GM10266 (cell line): Measurements from ENCODE around the gene NCKAP5.

Experiments
- DNase-seq: peaks from one replicate; pipeline ENCODE4 v3.0.0; 2012; ENCODE audit errors: extremely low spot score
- TF ChIP-seq, protein P1 (sequence below): IDR thresholded peaks from 2 replicates; pipeline ENCODE4 v1.5.1; 2012; ENCODE audit warnings: mild to moderate bottlenecking, low read depth; ENCODE audit not compliant: control insufficient read depth, insufficient read depth; ENCODE audit errors: missing control alignments

Gene NCKAP5

GRCh38 chr2:132734961-132735360 is 833.3 kb downstream of the NCKAP5 start:
- DNase-seq = no peak
- TF ChIP-seq, protein P1, sequence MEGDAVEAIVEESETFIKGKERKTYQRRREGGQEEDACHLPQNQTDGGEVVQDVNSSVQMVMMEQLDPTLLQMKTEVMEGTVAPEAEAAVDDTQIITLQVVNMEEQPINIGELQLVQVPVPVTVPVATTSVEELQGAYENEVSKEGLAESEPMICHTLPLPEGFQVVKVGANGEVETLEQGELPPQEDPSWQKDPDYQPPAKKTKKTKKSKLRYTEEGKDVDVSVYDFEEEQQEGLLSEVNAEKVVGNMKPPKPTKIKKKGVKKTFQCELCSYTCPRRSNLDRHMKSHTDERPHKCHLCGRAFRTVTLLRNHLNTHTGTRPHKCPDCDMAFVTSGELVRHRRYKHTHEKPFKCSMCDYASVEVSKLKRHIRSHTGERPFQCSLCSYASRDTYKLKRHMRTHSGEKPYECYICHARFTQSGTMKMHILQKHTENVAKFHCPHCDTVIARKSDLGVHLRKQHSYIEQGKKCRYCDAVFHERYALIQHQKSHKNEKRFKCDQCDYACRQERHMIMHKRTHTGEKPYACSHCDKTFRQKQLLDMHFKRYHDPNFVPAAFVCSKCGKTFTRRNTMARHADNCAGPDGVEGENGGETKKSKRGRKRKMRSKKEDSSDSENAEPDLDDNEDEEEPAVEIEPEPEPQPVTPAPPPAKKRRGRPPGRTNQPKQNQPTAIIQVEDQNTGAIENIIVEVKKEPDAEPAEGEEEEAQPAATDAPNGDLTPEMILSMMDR = no peak

DNA sequence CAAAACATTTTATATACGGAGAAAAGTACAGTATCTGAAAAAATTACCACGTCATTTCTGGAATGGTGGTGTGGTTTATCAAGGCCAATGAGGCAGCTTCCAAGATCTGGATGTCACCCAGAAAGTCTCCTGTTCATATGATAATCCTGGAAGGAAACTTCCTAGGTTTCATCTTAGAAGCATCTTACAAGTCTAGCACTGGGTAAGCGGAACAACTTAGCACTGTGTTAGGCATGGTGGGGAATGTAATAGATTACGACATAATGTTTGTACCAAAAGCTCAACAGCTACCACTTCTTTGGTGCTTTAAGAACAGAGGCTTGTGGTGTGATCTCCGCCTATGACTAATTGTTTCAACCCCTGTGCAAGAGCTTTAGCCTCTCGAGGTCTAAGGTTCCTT is 835.2 kb downstream of the NCKAP5 start:
- TF ChIP-seq, protein P1 = no peak
- no peak for DNase-seq

DNA sequence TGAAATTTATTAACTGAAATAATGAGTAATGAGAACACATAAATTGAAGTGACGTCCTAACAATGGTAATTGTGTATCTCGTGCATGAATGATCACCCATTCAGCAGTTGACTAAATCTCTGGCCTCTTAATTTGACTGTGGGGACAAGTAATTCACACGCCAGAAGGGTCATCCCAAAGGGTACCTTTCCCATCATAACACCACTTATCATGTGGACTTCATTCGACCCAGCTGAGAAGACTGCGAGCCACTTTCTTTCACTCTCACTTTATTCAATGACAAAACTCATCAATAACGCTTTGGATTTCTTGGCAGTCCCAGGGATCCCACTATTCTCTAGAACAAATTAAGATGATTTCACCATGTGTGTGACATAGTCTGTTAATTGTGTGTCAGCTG is 835.6 kb downstream of the NCKAP5 start:
- TF ChIP-seq, protein P1 = no peak
- no peak for DNase-seq

DNA sequence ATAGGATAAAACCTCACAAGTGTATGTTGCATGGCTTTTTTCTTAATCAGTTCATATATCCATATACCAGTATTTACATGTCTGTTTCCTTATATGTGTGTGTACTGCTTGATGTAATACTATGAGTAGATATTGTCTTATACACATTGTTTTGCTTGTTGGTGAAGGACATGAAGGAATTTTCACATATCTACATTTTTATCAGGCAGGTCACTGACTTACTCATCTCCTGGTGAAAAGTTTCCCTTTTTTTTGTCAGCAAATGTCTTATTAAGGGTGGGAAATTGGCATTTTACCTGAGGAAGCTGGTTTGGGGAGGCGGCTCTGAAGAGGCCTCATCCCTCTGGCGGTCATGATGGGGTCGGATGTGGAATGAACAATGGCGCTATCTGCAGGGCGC is 836.8 kb downstream of the NCKAP5 start:
- TF ChIP-seq, protein P1 = no peak
- DNase-seq = no peak

DNA sequence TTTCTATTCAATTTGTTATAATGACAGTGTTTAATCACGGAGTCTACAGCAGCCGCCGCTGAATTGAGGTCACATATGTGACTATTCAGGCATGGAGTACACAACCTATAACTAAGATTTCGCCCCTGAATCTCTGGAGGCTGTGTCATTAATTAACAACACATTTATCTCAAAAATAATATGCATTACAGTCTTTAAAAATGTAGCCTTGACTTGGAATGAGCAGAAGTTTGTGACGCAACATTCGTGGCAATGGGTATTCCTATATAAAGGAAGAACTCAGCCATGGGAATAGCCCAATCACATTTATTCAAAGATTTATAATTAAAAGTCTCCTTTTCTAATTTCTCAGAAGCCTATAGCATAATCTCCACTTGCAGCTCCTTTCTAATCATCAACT is 837.7 kb downstream of the NCKAP5 start:
- TF ChIP-seq, protein P1 = no peak
- no peak for DNase-seq

GRCh38 chr2:132729522-132729921 is 838.7 kb downstream of the NCKAP5 start:
- no peak for DNase-seq
- TF ChIP-seq, protein P1 = no peak

DNA sequence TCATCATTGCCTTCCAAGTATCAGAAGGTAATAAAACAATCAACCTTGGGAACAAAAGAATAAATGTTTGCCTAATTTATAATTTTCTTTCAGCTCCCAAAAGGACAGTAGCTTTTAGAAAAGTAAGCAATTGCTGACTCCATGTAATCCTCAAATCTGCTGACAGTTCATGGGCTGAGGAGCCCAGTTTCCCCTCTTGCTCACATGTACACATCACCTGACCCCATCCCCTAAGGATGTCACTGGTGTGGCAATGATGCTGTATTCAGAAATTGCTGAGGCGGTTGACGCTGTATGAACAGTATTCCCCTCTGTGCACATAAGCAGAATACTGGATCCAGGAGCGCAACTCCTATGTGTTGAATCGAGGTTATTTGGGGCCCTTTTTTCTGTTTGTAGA is 842.1 kb downstream of the NCKAP5 start:
- TF ChIP-seq, protein P1 = no peak
- no peak for DNase-seq
